ENCODE measurements around the gene SPAG6. TPM values are rescaled to one million over a fixed set of nuclear protein-coding genes. Genes with fewer than 3 reads are reported as not detected.
A peak's percentile ranks its signal among the peaks of the same experiment; 100 is the strongest.
"Not testable (repeated sequence)": the region's sequence is repeated elsewhere in the genome, so short reads cannot be mapped to it uniquely, and the experiment has no call there.

Gene SPAG6
- total RNA-seq = not detected

DNA sequence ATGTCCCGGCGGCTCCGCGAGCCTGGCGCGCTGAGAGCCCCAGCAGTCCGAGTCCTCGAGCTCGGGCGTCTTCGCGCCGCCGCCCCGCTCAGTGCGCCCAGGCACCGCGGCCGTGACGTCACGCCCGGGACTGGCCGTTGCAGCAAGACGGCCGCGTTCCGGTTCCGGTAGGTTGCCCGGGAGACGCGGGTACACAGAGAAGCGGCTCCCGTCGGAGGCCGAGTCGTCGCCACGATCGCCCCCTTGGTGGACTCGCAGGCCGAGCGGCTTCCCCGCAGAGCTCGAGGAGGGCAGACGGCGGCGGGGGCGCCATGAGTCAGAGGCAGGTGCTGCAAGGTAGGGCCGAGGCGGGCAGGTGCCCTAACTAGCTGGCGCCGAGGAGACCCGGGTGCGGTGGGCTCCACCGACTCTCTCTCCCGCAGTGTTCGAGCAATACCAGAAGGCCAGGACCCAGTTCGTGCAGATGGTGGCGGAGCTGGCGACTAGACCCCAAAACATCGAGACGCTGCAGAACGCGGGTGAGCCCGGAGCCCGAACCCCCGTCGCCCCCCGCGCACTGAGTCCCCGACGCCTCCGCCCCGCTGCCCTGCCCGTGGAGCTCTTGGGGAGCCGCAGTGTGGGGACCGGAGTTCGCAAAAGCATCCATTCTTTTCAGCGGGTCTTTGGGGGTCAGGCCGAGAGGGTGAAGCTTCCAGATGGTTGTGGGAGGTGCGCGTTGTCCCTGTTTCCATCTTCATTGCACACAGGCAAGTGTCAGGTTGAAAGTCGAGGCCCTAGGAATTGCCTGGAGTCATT lies at the start of gene SPAG6:
Gene SPAG6, plus strand, starts transcription at position 196 of the 795 bp plus-strand sequence. Its CDS starts 116 bp downstream, at position 312.
- Mint-ChIP-seq H3K9me3 (peaks cover 4% of the 10 kb centered on the region), H3K36me3 (peaks cover 7% of the 10 kb centered on the region), H3K27me3 (peaks cover 76% of the 10 kb centered on the region), H3K4me1 (peaks cover 11% of the 10 kb centered on the region), H3K27ac (peak within 1 kb of the TSS; percentile 31), H3K4me3 (no peak within 1 kb of the TSS)
- DNase-seq = peak; percentile 63

DNA sequence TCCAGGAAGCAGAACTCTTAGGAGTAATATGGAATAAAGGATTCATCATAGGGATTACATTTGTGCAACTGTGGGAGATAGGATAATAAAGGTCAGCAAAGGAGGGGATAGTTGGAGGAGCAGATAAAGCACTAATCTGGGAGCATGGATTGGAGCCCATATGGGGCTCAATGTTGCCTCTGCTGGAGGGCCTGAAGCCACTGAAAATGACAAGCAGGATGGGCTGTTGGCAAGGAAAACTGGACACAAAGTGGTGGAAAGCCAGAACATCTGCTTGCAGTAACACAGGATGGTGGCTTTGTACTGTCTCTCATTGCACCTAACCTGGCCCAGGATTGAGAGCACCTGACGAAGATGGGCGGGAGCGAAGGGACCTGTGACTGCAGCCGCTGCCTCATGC lies 44.1 kb upstream of the SPAG6 start:
- Mint-ChIP-seq H3K27ac (no peak overlapping the region), H3K4me3 (no peak overlapping the region), H3K36me3 (no peaks in the 10 kb centered on the region), H3K9me3 (no peaks in the 10 kb centered on the region), H3K27me3 (peaks cover 8% of the 10 kb centered on the region), H3K4me1 (no peaks in the 10 kb centered on the region)
- DNase-seq = no peak

GRCh38 chr10:22303461-22303860 lies 41.8 kb upstream of the SPAG6 start:
- no peak overlapping the region for H3K4me3 Mint-ChIP-seq
- H3K9me3 Mint-ChIP-seq = no peaks in the 10 kb centered on the region
- H3K36me3 Mint-ChIP-seq = no peaks in the 10 kb centered on the region
- H3K27ac Mint-ChIP-seq = no peak overlapping the region
- peaks cover 19% of the 10 kb centered on the region for H3K27me3 Mint-ChIP-seq
- DNase-seq = no peak
- no peaks in the 10 kb centered on the region for H3K4me1 Mint-ChIP-seq

DNA sequence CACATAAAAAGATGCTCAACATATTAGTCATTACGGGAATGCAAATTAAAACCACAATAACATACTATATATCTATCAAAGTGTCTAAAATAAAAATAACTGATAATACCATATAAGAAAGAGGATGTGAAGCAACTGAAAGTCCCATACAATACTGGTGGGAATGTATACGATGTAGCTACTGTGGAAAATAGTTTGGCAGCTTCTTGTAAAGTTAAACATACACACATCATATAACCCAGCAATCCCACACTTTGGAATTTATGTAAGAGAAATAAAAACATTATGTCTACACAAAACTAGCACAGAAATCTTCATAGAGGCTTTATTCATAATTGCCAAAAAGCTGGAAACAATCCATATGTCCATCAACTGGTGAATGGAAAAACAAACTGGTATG lies 39.6 kb upstream of the SPAG6 start:
- Mint-ChIP-seq H3K36me3 (no peaks in the 10 kb centered on the region), H3K27ac (no peak overlapping the region), H3K4me3 (no peak overlapping the region), H3K4me1 (no peaks in the 10 kb centered on the region), H3K27me3 (peaks cover 23% of the 10 kb centered on the region), H3K9me3 (no peaks in the 10 kb centered on the region)
- no peak for DNase-seq

GRCh38 chr10:22308390-22308789 lies 36.9 kb upstream of the SPAG6 start:
- no peak overlapping the region for H3K27ac Mint-ChIP-seq
- no peak overlapping the region for H3K4me3 Mint-ChIP-seq
- H3K4me1 Mint-ChIP-seq = no peaks in the 10 kb centered on the region
- H3K36me3 Mint-ChIP-seq = no peaks in the 10 kb centered on the region
- H3K9me3 Mint-ChIP-seq = no peaks in the 10 kb centered on the region
- peaks cover 42% of the 10 kb centered on the region for H3K27me3 Mint-ChIP-seq
- DNase-seq = peak; percentile 16

- H3K9me3 Mint-ChIP-seq = no peaks in the 10 kb centered on the region
- H3K27me3 Mint-ChIP-seq = peaks cover 42% of the 10 kb centered on the region
- DNase-seq = no peak
- H3K27ac Mint-ChIP-seq = no peak overlapping the region
- H3K36me3 Mint-ChIP-seq = no peaks in the 10 kb centered on the region
- H3K4me1 Mint-ChIP-seq = no peaks in the 10 kb centered on the region
- H3K4me3 Mint-ChIP-seq = no peak overlapping the region
Measured at GRCh38 chr10:22309180-22310000, 35.9 kb upstream of the SPAG6 start.

GRCh38 chr10:22310012-22310411 lies 35.3 kb upstream of the SPAG6 start:
- H3K9me3 Mint-ChIP-seq, H3K36me3 Mint-ChIP-seq, DNase-seq, H3K4me1 Mint-ChIP-seq, H3K27ac Mint-ChIP-seq, H3K4me3 Mint-ChIP-seq: not testable (repeated sequence)
- peaks cover 45% of the 10 kb centered on the region for H3K27me3 Mint-ChIP-seq

GRCh38 chr10:22310928-22311327 lies 34.4 kb upstream of the SPAG6 start:
- Mint-ChIP-seq H3K27ac (no peak overlapping the region), H3K36me3 (peaks cover 4% of the 10 kb centered on the region), H3K9me3 (no peaks in the 10 kb centered on the region), H3K4me1 (peaks cover 12% of the 10 kb centered on the region), H3K27me3 (peaks cover 52% of the 10 kb centered on the region), H3K4me3 (no peak overlapping the region)
- no peak for DNase-seq

DNA sequence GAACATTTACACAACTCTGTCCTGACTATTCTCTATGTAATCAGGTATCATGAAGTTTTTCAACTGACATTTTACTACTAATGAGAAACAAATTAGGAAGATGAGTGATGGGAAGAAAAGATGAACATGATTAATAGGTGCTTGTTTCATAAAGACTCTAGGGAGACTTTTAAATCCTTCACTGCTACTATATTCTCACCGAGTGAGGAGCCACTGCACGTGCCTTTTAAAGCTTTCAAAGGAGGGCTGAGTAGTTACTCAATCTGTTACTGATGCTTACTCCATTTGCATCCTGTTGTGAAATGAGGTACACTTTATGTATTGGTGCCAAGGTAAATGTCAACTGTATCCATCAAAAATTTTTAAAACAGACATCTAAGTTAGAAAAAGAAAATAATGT lies 30.4 kb upstream of the SPAG6 start:
- Mint-ChIP-seq H3K4me1 (peaks cover 26% of the 10 kb centered on the region), H3K9me3 (no peaks in the 10 kb centered on the region), H3K27ac (no peak overlapping the region), H3K36me3 (peaks cover 6% of the 10 kb centered on the region), H3K4me3 (no peak overlapping the region), H3K27me3 (peaks cover 52% of the 10 kb centered on the region)
- DNase-seq = no peak

- Mint-ChIP-seq H3K4me3 (peak overlapping the region; percentile 91), H3K36me3 (peaks cover 6% of the 10 kb centered on the region), H3K4me1 (peaks cover 30% of the 10 kb centered on the region), H3K27ac (peak overlapping the region; percentile 87), H3K27me3 (peaks cover 55% of the 10 kb centered on the region), H3K9me3 (no peaks in the 10 kb centered on the region)
- no peak for DNase-seq
Measured at GRCh38 chr10:22315455-22316285, 29.6 kb upstream of the SPAG6 start.

DNA sequence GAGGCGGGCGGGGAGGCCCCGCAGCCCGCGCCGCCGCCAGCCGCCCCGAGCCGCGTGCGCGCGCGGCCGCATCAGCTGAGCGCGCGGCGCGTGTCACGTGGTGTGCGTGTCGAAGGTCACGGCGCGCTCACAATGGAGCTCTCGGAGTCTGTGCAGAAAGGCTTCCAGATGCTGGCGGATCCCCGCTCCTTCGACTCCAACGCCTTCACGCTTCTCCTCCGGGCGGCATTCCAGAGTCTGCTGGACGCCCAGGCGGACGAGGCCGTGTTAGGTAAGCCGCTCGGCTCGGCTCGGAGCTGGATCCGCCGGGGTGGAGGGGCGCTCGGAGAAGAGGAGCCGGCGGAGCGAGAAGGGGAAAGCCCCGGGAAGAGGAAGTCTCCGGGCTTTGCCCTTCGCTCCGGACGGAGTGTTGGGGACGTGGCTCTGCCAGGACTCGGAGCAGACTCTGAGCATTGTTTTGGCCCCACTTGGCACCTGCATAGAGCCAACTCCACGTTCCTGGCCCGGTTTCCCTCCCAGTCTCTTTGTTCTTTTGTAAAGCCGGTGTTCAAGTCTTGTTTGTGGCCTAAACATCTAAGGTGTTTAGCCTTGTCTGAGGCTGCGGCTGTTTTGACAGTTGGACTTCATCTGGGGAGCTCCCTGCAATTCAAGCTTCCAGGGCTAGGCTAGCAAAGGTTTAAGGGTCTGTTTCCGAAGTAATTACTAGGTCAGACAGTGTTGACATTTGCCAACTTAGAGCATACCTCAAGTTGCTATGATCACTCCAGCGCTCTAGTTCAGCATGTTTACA lies 28.8 kb upstream of the SPAG6 start, which contains the start of gene COMMD3:
Gene COMMD3, plus strand, starts transcription at position 103 of the 790 bp plus-strand sequence. Its CDS starts 30 bp downstream, at position 133.
- no peaks in the 10 kb centered on the region for H3K9me3 Mint-ChIP-seq
- H3K4me1 Mint-ChIP-seq = peaks cover 30% of the 10 kb centered on the region
- H3K27me3 Mint-ChIP-seq = peaks cover 47% of the 10 kb centered on the region

GRCh38 chr10:22317076-22317370 lies 28.3 kb upstream of the SPAG6 start:
- H3K9me3 Mint-ChIP-seq = no peaks in the 10 kb centered on the region
- H3K4me3 Mint-ChIP-seq = peak overlapping the region; percentile 87
- H3K27ac Mint-ChIP-seq = peak overlapping the region; percentile 77
- H3K4me1 Mint-ChIP-seq = peaks cover 30% of the 10 kb centered on the region
- H3K36me3 Mint-ChIP-seq = peaks cover 6% of the 10 kb centered on the region
- DNase-seq = no peak
- peaks cover 43% of the 10 kb centered on the region for H3K27me3 Mint-ChIP-seq

More for the DNA sequence above, 28.8 kb upstream of the SPAG6 start, which contains the start of gene COMMD3:
- Mint-ChIP-seq H3K36me3 (peaks cover 6% of the 10 kb centered on the region), H3K27ac (peak within 1 kb of the TSS; percentile 87), H3K4me3 (peak within 1 kb of the TSS; percentile 91)
- peak; percentile 80 for DNase-seq

DNA sequence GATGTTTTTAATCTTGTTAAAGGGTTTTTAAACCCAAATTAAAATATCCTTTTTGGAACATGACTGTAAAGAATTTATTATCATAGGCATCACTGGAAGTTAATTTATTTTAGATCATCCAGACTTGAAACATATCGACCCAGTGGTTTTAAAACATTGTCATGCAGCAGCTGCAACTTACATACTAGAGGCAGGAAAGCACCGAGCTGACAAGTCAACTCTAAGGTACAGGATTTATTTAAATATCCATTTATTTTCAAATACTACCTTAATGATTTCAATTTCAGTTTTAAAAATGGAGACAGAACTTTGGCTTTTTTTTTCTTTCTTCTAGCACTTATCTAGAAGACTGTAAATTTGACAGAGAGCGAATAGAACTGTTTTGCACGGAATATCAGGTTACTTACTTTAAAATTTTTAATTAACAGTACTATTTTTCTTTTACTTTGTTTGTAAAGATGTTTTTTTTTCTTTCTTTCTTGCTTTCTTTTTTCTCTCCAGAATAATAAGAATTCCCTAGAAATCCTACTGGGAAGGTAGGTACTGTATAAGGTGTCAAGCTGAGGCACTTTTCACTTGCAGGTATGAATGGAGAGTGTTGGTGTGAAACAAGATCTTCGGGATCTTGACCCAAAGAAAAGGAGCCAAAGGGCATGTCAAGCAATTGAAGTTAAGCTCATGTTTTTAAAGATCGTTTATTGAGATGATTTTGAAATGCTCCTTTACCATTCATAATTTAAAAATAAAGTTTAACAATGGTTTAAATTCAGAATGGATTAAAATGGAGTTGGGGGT lies 27.3 kb upstream of the SPAG6 start:
- Mint-ChIP-seq H3K36me3 (peaks cover 12% of the 10 kb centered on the region), H3K27me3 (peaks cover 50% of the 10 kb centered on the region), H3K4me3 (peak overlapping the region; percentile 87), H3K9me3 (no peaks in the 10 kb centered on the region), H3K27ac (no peak overlapping the region), H3K4me1 (peaks cover 35% of the 10 kb centered on the region)
- DNase-seq = no peak
